Subcutaneous abdominal adipose tissue (tissue), 5 donors: ENCODE measurements around the gene BOLA2B.

Experiments used
- H3K27ac ChIP-seq: one replicate; pipeline ENCODE4 v1.7.0; 2013; ENCODE audit warnings: low read depth, mild to moderate bottlenecking, inconsistent platforms, low read length, moderate library complexity
- H3K27me3 ChIP-seq, 5 donors: one replicate each; pipeline ENCODE4 v1.7.0; 2013; ENCODE audit warnings: low read length in 5 of 5, inconsistent platforms in 1 of 5; ENCODE audit not compliant: control insufficient read depth in 5 of 5, insufficient read depth in 4 of 5
- H3K36me3 ChIP-seq, 5 donors: one replicate each; pipeline ENCODE4 v1.7.0; 2013; ENCODE audit warnings: low read length in 5 of 5; ENCODE audit not compliant: control insufficient read depth in 5 of 5, insufficient read depth in 5 of 5
- H3K4me1 ChIP-seq, 5 donors: one replicate each; pipeline ENCODE4 v1.7.0; 2013; ENCODE audit warnings: low read length in 5 of 5, mild to moderate bottlenecking in 3 of 5, moderate library complexity in 1 of 5; ENCODE audit not compliant: control insufficient read depth in 5 of 5, insufficient read depth in 5 of 5
- H3K4me3 ChIP-seq, 5 donors: one replicate each; pipeline ENCODE4 v1.7.0; 2013; ENCODE audit warnings: low read length in 5 of 5, low read depth in 1 of 5
- H3K9ac ChIP-seq, 5 donors: one replicate each; pipeline ENCODE4 v1.7.0; 2013; ENCODE audit warnings: low read length in 5 of 5, mild to moderate bottlenecking in 4 of 5, moderate library complexity in 3 of 5
- H3K9me3 ChIP-seq, 5 donors: one replicate each; pipeline ENCODE4 v1.7.0; 2013; ENCODE audit warnings: low read length in 5 of 5; ENCODE audit not compliant: control insufficient read depth in 5 of 5
- donor health status: healthy.
- donor health status: healthy.
- donor health status: healthy.
- donor health status: healthy.
- donor health status: healthy.

The BOLA2B gene

GRCh38 chr16:30166202-30166902, 27.1 kb downstream of the BOLA2B start:
- Histone ChIP-seq H3K4me1 (peaks cover 0 to 6% (median 0%) of the 10 kb centered on the region in 5 donors), H3K9me3 (no peaks in the 10 kb centered on the region), H3K9ac (no peak overlapping the region), H3K4me3 (no peak overlapping the region), H3K27me3 (no peaks in the 10 kb centered on the region), H3K36me3 (no peaks in the 10 kb centered on the region), H3K27ac (no peak overlapping the region)

GRCh38 chr16:30163538-30163937, 29.9 kb downstream of the BOLA2B start:
- no peak overlapping the region for H3K9ac ChIP-seq
- no peak overlapping the region for H3K4me3 ChIP-seq
- no peaks in the 10 kb centered on the region for H3K9me3 ChIP-seq
- no peaks in the 10 kb centered on the region for H3K36me3 ChIP-seq
- peaks cover 0 to 7% (median 4%) of the 10 kb centered on the region in 5 donors for H3K4me1 ChIP-seq
- H3K27ac ChIP-seq = no peak overlapping the region
- no peaks in the 10 kb centered on the region for H3K27me3 ChIP-seq

- Histone ChIP-seq H3K36me3 (no peaks in the 10 kb centered on the region), H3K9ac (no peak overlapping the region), H3K27me3 (no peaks in the 10 kb centered on the region), H3K4me1 (peaks cover 0 to 5% (median 0%) of the 10 kb centered on the region in 5 donors), H3K27ac (no peak overlapping the region), H3K4me3 (no peak overlapping the region), H3K9me3 (no peaks in the 10 kb centered on the region)
Measured at GRCh38 chr16:30157214-30157613, 36.3 kb downstream of the BOLA2B start.

- H3K9me3 ChIP-seq = no peaks in the 10 kb centered on the region
- H3K36me3 ChIP-seq = no peaks in the 10 kb centered on the region
- peaks cover 0 to 5% (median 0%) of the 10 kb centered on the region in 5 donors for H3K4me1 ChIP-seq
- no peak overlapping the region for H3K27ac ChIP-seq
- no peak overlapping the region for H3K4me3 ChIP-seq
- H3K27me3 ChIP-seq = no peaks in the 10 kb centered on the region
- no peak overlapping the region for H3K9ac ChIP-seq
Measured at GRCh38 chr16:30155188-30155587, 38.3 kb downstream of the BOLA2B start.

GRCh38 chr16:30152517-30152916, 40.9 kb downstream of the BOLA2B start:
- peaks cover 0 to 11% (median 3%) of the 10 kb centered on the region in 5 donors for H3K9me3 ChIP-seq
- H3K27ac ChIP-seq = no peak overlapping the region

GRCh38 chr16:30151091-30151490, 42.4 kb downstream of the BOLA2B start:
- Histone ChIP-seq H3K36me3 (no peaks in the 10 kb centered on the region), H3K27me3 (no peaks in the 10 kb centered on the region), H3K27ac (no peak overlapping the region), H3K4me3 (no peak overlapping the region), H3K9ac (no peak overlapping the region), H3K4me1 (peaks cover 0 to 3% (median 0%) of the 10 kb centered on the region in 5 donors), H3K9me3 (peaks cover 0 to 11% (median 3%) of the 10 kb centered on the region in 5 donors)

More at GRCh38 chr16:30152517-30152916, 40.9 kb downstream of the BOLA2B start:
- Histone ChIP-seq H3K4me1 (peaks cover 0 to 3% (median 0%) of the 10 kb centered on the region in 5 donors), H3K36me3 (no peaks in the 10 kb centered on the region), H3K4me3 (no peak overlapping the region), H3K27me3 (no peaks in the 10 kb centered on the region), H3K9ac (no peak overlapping the region)

- peaks cover 0 to 3% (median 0%) of the 10 kb centered on the region in 5 donors for H3K4me1 ChIP-seq
- no peak overlapping the region for H3K9ac ChIP-seq
- no peak overlapping the region for H3K4me3 ChIP-seq
- H3K9me3 ChIP-seq = peaks cover 0 to 11% (median 3%) of the 10 kb centered on the region in 5 donors
- H3K36me3 ChIP-seq = no peaks in the 10 kb centered on the region
- no peak overlapping the region for H3K27ac ChIP-seq
- no peaks in the 10 kb centered on the region for H3K27me3 ChIP-seq
Measured at GRCh38 chr16:30149250-30149930, 44.1 kb downstream of the BOLA2B start.

GRCh38 chr16:30147843-30148510, 45.5 kb downstream of the BOLA2B start:
- peaks cover 0 to 11% (median 3%) of the 10 kb centered on the region in 5 donors for H3K9me3 ChIP-seq
- H3K9ac ChIP-seq = no peak overlapping the region
- no peaks in the 10 kb centered on the region for H3K36me3 ChIP-seq
- H3K27ac ChIP-seq = no peak overlapping the region
- H3K27me3 ChIP-seq = no peaks in the 10 kb centered on the region
- H3K4me3 ChIP-seq = no peak overlapping the region
- peaks cover 0 to 3% (median 0%) of the 10 kb centered on the region in 5 donors for H3K4me1 ChIP-seq

- H3K9me3 ChIP-seq = peaks cover 0 to 11% (median 3%) of the 10 kb centered on the region in 5 donors
- no peak overlapping the region for H3K9ac ChIP-seq
- no peak overlapping the region for H3K27ac ChIP-seq
- no peaks in the 10 kb centered on the region for H3K27me3 ChIP-seq
- no peaks in the 10 kb centered on the region for H3K36me3 ChIP-seq
- peaks cover 0 to 3% (median 0%) of the 10 kb centered on the region in 5 donors for H3K4me1 ChIP-seq
- H3K4me3 ChIP-seq = no peak overlapping the region
Measured at GRCh38 chr16:30145657-30146056, 47.8 kb downstream of the BOLA2B start.

GRCh38 chr16:30144917-30145316, 48.5 kb downstream of the BOLA2B start:
- Histone ChIP-seq H3K36me3 (no peaks in the 10 kb centered on the region), H3K4me3 (no peak overlapping the region), H3K9me3 (peaks cover 0 to 11% (median 3%) of the 10 kb centered on the region in 5 donors), H3K27ac (no peak overlapping the region), H3K9ac (no peak overlapping the region), H3K4me1 (peaks cover 0 to 3% (median 0%) of the 10 kb centered on the region in 5 donors), H3K27me3 (no peaks in the 10 kb centered on the region)
